NCI-H526 treated with DMSO at 0.1 percent for 48 hours (cell line): Measurements from ENCODE around the gene P3H2.
A peak's percentile ranks its signal among the peaks of the same experiment; 100 is the strongest.
"Not testable (repeated sequence)": the region's sequence is repeated elsewhere in the genome, so short reads cannot be mapped to it uniquely, and the experiment has no call there.

ENCODE experiments used
- DNase-seq: peaks from one replicate; lab custom pipeline; 2025; lab: John Stamatoyannopoulos, UW

Gene P3H2, protein sequence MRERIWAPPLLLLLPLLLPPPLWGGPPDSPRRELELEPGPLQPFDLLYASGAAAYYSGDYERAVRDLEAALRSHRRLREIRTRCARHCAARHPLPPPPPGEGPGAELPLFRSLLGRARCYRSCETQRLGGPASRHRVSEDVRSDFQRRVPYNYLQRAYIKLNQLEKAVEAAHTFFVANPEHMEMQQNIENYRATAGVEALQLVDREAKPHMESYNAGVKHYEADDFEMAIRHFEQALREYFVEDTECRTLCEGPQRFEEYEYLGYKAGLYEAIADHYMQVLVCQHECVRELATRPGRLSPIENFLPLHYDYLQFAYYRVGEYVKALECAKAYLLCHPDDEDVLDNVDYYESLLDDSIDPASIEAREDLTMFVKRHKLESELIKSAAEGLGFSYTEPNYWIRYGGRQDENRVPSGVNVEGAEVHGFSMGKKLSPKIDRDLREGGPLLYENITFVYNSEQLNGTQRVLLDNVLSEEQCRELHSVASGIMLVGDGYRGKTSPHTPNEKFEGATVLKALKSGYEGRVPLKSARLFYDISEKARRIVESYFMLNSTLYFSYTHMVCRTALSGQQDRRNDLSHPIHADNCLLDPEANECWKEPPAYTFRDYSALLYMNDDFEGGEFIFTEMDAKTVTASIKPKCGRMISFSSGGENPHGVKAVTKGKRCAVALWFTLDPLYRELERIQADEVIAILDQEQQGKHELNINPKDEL

DNA sequence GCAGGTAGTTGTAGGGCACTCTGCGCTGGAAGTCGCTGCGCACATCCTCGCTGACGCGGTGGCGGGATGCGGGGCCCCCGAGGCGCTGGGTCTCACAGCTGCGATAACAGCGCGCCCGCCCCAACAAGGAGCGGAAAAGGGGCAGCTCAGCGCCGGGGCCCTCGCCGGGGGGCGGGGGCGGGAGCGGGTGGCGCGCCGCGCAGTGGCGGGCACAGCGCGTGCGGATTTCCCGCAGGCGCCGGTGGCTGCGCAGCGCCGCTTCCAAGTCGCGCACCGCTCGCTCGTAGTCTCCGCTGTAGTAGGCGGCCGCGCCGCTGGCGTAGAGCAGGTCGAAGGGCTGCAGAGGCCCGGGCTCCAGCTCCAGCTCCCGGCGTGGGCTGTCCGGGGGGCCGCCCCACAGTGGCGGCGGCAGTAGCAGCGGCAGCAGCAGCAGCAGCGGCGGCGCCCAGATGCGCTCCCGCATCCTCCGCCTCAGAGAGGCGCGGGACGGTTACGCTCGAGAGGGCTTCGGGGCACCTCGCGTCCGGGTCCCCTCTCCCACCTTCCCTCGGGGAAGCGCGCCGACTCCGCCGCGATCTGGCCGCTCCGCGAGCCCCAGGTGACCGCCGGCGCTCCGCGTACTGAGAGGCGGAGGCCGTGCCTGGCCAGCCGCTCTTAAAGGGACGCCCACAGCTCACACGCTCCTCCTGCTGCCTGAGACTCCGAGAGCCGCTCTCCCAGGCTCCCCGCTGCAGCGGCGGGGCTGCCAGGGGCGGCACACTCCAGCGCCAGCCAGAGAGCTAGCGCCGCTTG lies at the start of gene P3H2:
Gene P3H2, minus strand, starts transcription at position 629 of the 792 bp plus-strand sequence. Its CDS starts 166 bp downstream, at position 463.
- peak; percentile 81 for DNase-seq

DNA sequence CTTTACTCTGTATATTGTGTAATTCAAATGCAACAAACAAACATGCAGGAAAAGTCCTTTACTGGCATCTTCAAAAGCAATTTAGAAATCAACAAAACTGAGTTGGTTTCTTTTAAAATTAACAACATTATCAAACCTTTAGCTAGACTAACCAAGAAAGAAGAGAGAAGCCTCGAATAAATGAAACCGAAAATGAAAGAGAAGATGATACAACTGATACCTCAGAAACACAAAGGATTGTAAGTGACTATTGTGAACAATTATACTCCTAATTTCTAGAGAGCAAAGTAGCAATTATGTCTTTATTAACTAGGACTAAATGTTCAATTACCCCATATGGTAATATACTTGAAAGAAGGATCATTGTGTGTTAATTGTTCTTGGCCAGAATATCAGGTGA lies 49.2 kb upstream of the P3H2 start:
- no peak for DNase-seq

DNA sequence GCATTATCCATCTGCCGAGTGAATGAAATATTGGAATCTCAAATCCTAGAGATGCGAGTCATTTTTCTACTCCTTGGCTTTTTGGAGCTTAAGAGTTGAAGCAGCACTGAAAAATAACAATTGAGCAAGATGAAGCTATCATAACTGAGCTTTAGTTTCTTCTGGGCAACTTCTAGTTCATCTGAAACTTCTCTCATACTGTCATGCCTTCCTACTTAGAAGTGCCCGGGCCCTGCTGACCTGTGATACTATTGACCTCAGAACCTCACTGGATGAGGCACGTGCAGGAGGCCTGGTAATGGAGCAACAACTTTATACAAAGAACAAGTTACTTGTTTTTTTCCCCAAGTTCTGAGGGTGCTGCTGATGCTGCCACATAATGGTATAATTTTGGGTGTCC lies 48.5 kb upstream of the P3H2 start:
- no peak for DNase-seq

DNA sequence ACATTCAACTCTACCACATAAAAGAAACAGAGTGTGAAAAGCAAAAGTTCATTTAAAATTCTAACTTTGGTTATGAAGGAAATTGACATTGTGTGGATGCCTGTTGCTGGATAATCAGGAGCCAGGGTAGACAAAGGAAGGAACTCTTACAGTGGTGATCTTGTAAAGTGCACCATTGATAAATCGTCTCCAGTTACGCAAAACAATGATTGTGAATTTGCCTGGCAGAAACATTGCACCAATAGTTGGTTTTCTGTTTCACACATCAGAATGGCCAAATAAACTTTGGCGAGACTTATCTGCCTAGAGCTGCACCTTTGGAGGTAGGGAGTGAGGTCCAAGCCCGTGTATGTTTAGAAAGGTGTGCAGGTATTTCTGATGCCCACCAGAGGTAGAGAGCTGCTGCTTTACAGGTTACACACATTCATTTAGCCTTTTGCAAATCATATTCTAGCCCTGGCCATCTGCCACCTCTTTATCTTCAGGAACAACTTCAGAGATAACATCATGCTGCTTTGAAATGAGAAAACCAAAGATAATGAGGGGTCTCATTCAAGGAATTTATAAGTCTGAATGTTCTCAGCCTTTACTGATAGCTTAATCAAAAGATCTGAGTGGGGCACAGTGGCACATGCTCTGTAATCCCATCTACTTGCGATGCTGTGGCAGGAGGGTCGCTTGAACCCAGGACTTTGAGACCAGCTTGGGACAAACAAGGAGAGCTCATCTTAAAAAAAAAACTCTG lies 47.4 kb upstream of the P3H2 start:
- DNase-seq: no peak

DNA sequence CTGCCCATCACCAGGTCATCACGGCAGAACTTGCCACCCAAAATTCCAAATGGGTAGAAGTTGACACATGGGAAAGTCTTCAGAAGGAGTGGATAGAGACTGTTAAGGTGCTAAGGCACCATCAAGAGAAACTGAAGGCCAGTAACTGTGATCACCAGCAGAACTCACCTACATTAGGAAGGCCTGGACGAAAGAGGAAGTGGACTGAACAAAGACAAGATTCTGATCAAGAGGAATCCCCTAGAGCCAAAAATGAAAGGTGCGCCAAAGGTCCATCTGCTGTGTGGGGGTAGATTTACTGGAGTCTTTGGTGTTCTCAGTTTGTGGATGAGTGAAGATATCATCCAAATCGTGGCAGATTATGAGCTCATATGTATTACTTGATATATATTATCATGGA lies 46.3 kb upstream of the P3H2 start:
- DNase-seq: no peak

DNA sequence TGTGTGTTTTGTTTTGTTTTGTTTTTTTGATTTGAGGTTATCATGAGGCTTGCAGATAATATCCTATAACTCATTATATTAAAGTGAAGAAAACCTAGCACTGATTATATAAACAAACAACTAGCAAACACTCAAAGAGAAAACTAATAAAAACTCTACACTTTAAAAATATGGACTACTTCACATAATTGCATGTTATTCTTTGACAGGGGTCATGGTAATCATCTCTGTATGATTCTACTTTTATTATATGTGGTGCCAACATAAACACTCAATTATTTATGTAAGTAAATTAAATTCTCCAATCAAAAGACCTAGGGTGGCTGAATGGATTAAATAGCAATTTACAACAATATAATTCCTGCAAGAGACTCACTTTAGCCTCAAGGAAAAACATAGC lies 44.6 kb upstream of the P3H2 start:
- DNase-seq: no peak

DNA sequence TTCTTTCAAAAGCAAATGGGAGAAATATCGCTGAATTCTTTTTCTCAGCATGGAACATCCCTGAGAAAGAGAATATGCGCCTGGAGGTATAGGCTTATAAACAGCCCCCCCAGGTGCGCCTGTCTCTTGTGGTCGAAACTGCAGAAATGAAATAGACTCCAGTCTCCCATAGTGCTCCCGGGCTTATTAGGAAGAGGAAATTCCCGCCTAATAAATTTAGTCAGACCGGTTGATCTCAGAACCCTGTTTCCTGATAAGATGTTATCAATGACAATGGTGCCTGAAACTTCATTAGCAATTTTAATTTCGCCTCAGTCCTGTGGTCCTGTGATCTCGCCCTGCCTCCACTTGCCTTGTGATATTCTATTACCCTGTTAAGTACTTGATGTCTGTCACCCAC lies 41.3 kb upstream of the P3H2 start:
- DNase-seq: not testable (repeated sequence)

DNA sequence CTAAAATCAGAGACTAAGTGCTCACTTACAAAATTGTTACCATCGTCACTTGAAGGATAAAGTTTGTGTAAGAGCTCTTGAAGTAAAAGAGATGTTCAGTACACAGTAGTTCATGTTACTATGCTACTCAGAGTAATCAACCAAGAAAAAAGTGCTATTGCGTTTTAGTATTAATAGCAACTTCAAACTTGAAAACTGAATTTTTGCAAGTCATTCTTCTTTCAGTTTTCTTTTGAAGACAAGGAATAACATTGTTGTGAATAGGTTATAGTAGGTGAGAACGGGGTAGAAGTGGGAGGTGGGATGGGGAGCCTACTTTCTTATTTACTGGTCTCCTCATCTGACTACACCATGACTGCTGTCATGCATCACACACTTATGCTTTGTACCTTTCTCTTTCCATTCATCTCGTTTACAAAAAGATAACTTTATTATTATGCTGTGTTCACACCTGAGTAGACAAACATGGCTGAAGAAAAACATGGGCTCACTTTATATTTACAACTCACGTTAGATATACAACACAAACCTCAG lies 39.3 kb upstream of the P3H2 start:
- no peak for DNase-seq

DNA sequence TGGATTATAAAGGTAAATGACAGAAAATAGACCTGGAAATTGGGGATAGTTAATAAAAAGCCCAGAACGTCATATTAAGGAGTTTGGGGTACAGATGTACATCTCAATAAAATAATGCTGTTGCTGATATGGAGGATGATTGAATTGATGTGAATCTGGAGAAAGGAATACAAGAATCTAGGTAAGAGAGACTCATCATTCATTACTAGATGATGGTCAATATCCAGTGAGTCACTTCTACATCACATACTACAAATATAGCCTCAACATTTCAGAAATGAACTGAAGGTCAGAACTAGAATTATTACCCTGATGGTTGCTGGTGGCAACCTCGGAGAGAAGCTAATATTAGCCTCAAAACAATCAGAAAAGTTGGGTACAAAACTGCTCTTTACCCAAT lies 37.6 kb upstream of the P3H2 start:
- DNase-seq: no peak

DNA sequence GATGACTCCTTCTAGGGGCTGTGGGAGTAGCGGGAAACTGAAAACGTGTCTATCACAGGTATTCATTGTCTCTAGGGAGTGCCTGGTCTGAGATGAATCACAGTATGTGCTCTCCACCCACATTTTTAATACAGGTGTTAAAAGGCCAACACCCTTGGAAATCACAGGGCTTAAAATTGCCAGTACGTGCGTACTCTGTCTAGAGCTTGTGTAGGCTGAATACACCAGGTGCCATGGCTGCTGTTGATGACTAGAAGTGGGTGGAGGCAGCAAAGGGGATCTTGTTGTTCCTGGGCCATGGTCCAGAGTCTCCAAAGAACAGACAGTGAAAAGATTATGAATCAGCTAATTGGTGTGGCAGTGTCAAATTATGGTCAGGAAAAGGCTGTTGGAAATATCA lies 35.1 kb upstream of the P3H2 start:
- DNase-seq: no peak

DNA sequence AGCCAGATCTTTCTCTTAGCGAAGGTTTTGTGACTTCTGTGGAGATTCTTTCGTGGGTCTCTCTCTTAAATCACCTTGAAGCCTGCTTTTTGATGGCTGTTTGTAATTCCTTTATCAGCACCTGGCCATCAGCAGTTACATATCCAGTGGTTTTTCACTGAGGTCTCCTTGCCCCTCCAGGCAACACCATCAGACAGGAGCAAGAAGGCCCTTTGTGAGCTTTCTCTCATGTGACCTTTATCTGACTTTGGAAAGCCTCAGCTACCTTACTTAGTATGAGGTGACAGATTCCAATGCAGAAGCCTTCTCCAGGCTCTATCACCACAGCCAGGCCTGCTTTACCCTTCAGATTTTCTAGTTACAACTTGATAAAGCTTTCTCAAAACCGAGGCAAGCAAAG lies 30.0 kb upstream of the P3H2 start:
- no peak for DNase-seq

DNA sequence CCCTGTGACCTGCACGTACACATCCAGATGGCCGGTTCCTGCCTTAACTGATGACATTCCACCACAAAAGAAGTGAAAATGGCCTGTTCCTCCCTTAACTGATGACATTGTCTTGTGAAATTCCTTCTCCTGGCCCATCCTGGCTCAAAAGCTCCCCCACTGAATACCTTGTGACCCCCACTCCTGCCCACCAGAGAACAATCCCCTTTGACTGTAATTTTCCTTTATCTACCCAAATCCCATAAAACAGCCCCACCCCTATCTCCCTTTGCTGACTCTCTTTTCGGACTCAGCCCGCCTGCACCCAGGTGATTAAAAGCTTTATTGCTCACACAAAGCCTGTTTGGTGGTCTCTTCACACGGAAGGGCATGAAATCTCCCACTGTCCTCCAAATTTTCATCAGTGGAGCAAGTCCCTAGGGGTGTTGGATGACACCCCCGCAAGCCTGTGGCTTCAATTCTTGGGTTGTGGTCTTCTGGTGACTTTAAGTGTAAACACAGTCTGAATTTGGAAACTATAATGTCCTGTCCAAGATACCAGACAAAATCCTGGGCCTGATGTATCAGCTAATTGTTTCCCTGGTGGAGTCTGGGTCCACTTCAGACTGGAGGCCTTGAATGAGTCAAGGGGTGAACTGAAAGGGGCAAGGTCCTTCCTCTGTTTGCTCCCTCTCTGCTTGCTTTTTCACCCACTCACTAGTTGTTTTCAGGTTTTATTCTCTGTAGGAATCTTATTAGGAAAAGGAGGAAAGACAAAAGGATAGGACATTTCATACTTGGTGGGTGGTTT lies 29.3 kb upstream of the P3H2 start:
- not testable (repeated sequence) for DNase-seq

DNA sequence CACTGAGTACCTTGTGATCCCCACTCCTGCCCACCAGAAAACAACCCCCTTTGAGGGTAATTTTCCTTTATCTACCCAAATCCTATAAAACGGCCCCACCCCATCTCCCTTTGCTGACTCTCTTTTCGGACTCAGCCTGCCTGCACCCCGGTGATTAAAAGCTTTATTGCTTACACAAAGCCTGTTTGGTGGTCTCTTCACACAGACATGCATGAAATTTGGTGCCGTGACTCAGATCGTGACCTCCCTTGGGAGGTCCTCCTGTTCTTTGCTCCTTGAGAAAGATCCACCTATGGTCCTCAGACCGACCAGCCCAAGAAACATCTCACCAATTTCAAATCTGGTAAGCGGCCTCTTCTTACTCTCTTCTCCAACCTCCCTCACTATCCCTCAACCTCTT lies 24.1 kb upstream of the P3H2 start:
- DNase-seq: not testable (repeated sequence)

DNA sequence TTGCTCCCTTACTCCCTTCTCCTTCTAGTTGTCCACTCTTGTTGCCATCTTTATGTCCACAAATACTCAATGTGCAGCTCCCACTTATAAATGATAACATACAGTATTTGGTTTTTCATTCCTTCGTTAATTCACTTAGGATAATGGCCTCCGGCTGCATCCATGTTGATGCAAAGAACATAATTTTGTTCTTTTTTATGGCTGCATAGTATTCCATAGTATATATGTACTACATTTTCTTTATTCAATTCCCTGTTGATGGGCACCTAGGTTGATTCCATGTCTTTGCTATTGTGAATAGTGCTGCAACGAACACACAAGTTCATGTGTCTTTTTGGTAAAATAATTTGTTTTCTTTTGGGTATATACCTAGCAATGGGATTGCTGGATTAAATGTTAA lies 21.3 kb upstream of the P3H2 start:
- no peak for DNase-seq

DNA sequence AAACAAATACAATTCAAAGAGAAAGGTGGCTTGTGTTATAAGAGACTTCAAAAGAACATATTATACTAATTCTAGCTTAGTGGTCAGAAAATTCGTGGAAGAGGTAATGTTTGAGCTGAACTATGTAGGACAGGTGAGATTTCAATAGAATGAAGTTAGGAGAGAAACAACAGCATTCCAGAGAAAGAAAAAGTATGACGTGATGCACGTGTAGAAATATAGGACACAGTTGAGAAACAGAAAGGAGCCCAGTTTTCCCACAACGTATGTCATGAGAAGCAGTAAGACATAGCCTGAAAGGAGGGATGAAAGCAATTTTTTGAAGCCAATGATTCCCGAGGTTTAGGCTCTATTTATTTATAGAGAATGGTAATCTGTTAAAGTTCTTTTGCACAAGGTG lies 18.7 kb upstream of the P3H2 start:
- DNase-seq: no peak

DNA sequence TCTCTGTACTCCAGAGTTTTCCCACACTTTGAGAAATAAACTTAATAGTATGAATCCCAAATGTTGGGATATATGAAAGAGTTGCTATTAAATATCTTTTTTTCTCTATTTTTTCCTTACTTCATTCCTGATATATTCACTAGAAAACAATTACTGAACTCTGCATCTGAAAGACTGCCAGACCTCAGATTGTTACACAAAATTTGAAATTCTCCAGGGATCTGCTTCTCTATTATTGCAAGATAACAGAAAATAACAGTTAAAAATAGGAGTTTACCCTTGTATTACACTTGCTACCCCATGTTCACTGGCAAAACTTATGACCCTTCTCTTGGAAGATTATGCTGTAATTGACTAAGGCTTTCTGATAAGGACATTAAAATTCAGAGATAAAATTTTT lies 11.7 kb upstream of the P3H2 start:
- DNase-seq: no peak

DNA sequence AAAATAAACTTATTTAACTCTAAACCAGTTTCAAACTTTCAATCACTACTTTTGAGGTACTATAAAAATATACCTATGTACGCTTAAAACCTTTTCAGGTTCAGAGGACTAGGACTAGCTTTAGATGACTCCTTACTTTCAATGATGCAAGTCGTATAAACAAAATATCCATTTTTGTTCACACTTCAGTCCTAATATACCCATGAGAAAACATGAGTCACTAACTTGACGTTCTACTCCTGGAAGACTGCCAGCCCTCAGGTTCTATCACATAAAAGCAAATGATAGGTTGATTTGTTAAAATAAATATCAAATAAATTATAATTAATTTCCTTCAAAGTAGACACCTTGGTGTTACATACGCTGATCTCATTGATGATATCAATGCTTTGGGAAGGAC lies 10.6 kb upstream of the P3H2 start:
- DNase-seq: no peak

DNA sequence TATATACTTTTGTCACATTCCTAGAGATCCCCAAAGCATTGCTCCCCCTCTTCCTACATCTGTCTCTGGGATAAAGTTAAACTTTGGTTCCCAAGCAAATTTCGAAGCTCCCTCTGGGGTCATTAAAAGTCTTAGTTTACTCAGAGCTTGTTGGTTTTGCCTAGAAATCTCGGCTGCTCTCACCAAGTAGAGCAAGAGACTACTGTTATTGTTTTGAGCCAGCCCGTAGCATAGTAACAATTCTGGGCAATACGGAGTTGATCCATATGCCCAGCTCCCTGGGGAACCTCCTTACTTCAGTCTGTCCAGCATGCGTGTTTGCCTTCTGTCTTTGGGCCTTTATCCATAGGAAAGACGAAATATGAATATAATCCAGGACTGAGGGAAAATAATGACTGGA lies 10.0 kb upstream of the P3H2 start:
- DNase-seq: no peak

DNA sequence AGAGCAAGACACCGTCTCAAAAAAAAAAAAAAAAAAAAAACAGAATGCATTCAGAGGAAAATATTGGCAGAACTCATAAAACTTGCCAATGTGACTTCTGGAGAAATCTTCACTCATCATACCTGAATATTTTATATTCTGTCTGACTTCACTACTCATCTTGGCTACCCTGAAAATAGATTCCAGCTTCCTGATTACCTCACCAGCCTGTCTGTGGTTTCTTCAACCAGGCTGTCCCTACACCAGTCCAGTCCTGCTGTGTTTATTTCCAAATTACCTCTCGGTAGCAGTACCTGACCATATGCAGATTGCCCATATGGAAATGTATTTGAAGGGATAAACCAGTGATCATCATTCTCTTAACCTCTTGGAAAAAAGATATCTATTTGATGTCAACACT lies 9.3 kb upstream of the P3H2 start:
- no peak for DNase-seq

DNA sequence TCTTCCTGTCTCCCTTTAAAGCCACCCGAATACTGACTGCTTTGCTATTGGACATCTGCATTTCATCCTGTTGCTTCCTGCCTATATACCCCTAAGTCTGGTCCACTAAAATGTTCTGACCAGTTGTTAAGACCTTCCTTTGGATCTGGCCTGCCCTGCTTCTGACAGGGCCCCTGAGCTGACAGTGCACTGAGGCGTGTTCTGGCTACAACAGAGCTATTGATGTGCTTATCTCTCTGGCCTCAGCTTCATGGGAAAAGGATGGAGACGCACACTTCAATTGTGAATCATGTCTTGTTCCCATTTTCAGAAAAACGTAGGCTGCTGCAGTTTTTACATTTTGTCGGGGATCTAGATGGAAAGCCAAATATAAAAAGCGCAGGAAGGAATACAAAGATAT lies 7.1 kb upstream of the P3H2 start:
- DNase-seq: no peak

DNA sequence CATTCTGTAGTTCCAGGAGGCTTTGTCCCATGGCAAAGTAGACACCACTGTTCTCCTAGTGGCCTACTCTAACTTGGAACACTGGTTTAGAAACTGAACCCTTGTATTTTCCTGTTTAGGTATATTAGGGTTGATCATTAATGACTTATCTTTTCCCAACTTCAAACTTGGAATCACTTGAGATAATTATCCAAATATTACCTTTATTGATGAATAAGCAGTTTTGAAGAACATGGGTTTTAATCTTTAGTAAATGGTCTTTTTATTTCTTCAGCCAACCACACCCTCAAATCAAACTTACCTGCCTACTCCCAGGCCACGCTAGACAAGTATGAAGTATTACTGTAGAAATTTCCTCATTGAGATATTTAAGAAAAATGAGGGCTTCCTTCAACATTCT lies 6.5 kb upstream of the P3H2 start:
- no peak for DNase-seq
